ENCODE results near the gene NEBL. TPM values are rescaled to one million over a fixed set of nuclear protein-coding genes. Genes with fewer than 3 reads are reported as not detected.

The NEBL gene
- total RNA-seq, 4 donors from 2014 or later: 6.0 to 14.0 (median 12.1) TPM

GRCh38 chr10:20903635-20904390 is 6.7 kb upstream of the NEBL start:
- 69 to 79% methylated on average over 5 of the region's 5 CpGs for WGBS, 2 donors (ENCODE audit: low coverage in 1 of 2)
- intact Hi-C loops (cut with DNase I; ENCODE audit: low total_unique reads): no loop called here
- in situ Hi-C loops (cut with MboI; ENCODE audit: low pct_ligation_motif_present in 1 of 4, low pct_unique_long_range_greater_than_20kb in 1 of 4, low sequenced_read_pairs in 3 of 4): no loop called here
- H3K27me3 ChIP-seq: no peaks in the 10 kb centered on the region
- H3K9me3 ChIP-seq: no peaks in the 10 kb centered on the region
- H3K36me3 ChIP-seq: no peaks in the 10 kb centered on the region
- H3K4me1 ChIP-seq: no peaks in the 10 kb centered on the region
- no peak for DNase-seq
- H3K27ac ChIP-seq: no peak overlapping the region
- TF ChIP-seq CTCF (IDR thresholded peaks at IDR 0.05) (no peak), POLR2A (IDR thresholded peaks at IDR 0.05) (no peak), EP300 (IDR thresholded peaks at IDR 0.05; ENCODE audit: low read depth) (no peak), POLR2AphosphoS5 (IDR thresholded peaks at IDR 0.05) (no peak)
- H3K4me3 ChIP-seq: no peak overlapping the region

GRCh38 chr10:20901110-20901509 is 4.0 kb upstream of the NEBL start:
- Histone ChIP-seq H3K4me1 (no peaks in the 10 kb centered on the region), H3K4me3 (no peak overlapping the region), H3K9me3 (no peaks in the 10 kb centered on the region), H3K27me3 (no peaks in the 10 kb centered on the region), H3K36me3 (no peaks in the 10 kb centered on the region), H3K27ac (no peak overlapping the region)
- DNase-seq: no peak
- WGBS, 2 donors (ENCODE audit: low coverage in 1 of 2): 82 to 85% methylated on average over 5 of the region's 5 CpGs
- intact Hi-C loops (cut with DNase I; ENCODE audit: low total_unique reads) (no loop called here), in situ Hi-C loops (cut with MboI; ENCODE audit: low pct_ligation_motif_present in 1 of 4, low pct_unique_long_range_greater_than_20kb in 1 of 4, low sequenced_read_pairs in 3 of 4) (no loop called here)
- TF ChIP-seq POLR2AphosphoS5 (IDR thresholded peaks at IDR 0.05) (no peak), POLR2A (IDR thresholded peaks at IDR 0.05) (no peak), CTCF (IDR thresholded peaks at IDR 0.05) (no peak), EP300 (IDR thresholded peaks at IDR 0.05; ENCODE audit: low read depth) (no peak)

GRCh38 chr10:20898866-20899535 is 1.9 kb upstream of the NEBL start:
- 80 to 97% methylated on average over 3 of the region's 3 CpGs for WGBS, 2 donors (ENCODE audit: low coverage in 1 of 2)
- no peak overlapping the region for H3K27ac ChIP-seq
- in situ Hi-C loops (cut with MboI; ENCODE audit: low pct_ligation_motif_present in 1 of 4, low pct_unique_long_range_greater_than_20kb in 1 of 4, low sequenced_read_pairs in 3 of 4) (no loop called here), intact Hi-C loops (cut with DNase I; ENCODE audit: low total_unique reads) (no loop called here)
- no peaks in the 10 kb centered on the region for H3K4me1 ChIP-seq
- H3K27me3 ChIP-seq: no peaks in the 10 kb centered on the region
- DNase-seq: no peak
- TF ChIP-seq POLR2A (IDR thresholded peaks at IDR 0.05): no peak
- TF ChIP-seq EP300 (IDR thresholded peaks at IDR 0.05; ENCODE audit: low read depth): no peak
- TF ChIP-seq CTCF (IDR thresholded peaks at IDR 0.05): no peak
- TF ChIP-seq POLR2AphosphoS5 (IDR thresholded peaks at IDR 0.05): no peak
- no peak overlapping the region for H3K4me3 ChIP-seq
- H3K36me3 ChIP-seq: no peaks in the 10 kb centered on the region
- H3K9me3 ChIP-seq: no peaks in the 10 kb centered on the region

- intact Hi-C loops (cut with DNase I; ENCODE audit: low total_unique reads): no loop called here
- no peaks in the 10 kb centered on the region for H3K27me3 ChIP-seq
- 56 to 73% methylated on average over 1 of the region's 1 CpG for WGBS, 2 donors (ENCODE audit: low coverage in 1 of 2)
- in situ Hi-C loops (cut with MboI; ENCODE audit: low pct_ligation_motif_present in 1 of 4, low pct_unique_long_range_greater_than_20kb in 1 of 4, low sequenced_read_pairs in 3 of 4): no loop called here
- no peak for DNase-seq
- no peak overlapping the region for H3K27ac ChIP-seq
- TF ChIP-seq POLR2A (IDR thresholded peaks at IDR 0.05): no peak
- no peak for TF ChIP-seq CTCF (IDR thresholded peaks at IDR 0.05)
- TF ChIP-seq POLR2AphosphoS5 (IDR thresholded peaks at IDR 0.05): no peak
- no peak overlapping the region for H3K4me3 ChIP-seq
- H3K4me1 ChIP-seq: no peaks in the 10 kb centered on the region
- no peaks in the 10 kb centered on the region for H3K36me3 ChIP-seq
- H3K9me3 ChIP-seq: no peaks in the 10 kb centered on the region
These were observed 3.8 kb downstream of the NEBL start for GRCh38 chr10:20893297-20893696.

Measured in transverse colon (tissue), 4 donors.